ENCODE measurements around the gene PARD6B.

PARD6B gene

GRCh38 chr20:50728486-50728980 lies 2.8 kb upstream of the PARD6B start:
- no peak for DNase-seq (ENCODE audit: extremely low read depth, insufficient read length)
- no peak for TF ChIP-seq CTCF (IDR thresholded peaks at IDR 0.05; ENCODE audit: insufficient read depth, low read length, poor library complexity, severe bottlenecking)
- Histone ChIP-seq H3K27me3 (replicated peaks; ENCODE audit: control insufficient read depth, insufficient read depth, low read length) (no peaks in the 10 kb centered on the region), H3K4me3 (replicated peaks; ENCODE audit: low read depth, low read length) (no peak overlapping the region), H3K36me3 (ENCODE audit: control insufficient read depth, insufficient read depth, low read length) (no peaks in the 10 kb centered on the region)

- H3K27me3 ChIP-seq (replicated peaks; ENCODE audit: control insufficient read depth, insufficient read depth, low read length): no peaks in the 10 kb centered on the region
- no peak overlapping the region for H3K4me3 ChIP-seq (replicated peaks; ENCODE audit: low read depth, low read length)
- H3K36me3 ChIP-seq (ENCODE audit: control insufficient read depth, insufficient read depth, low read length): no peaks in the 10 kb centered on the region
- no peak for TF ChIP-seq CTCF (IDR thresholded peaks at IDR 0.05; ENCODE audit: insufficient read depth, low read length, poor library complexity, severe bottlenecking)
- DNase-seq (ENCODE audit: extremely low read depth, insufficient read length): no peak
Measured at GRCh38 chr20:50728981-50729874, 2.2 kb upstream of the PARD6B start.

GRCh38 chr20:50729901-50730764 lies 1.2 kb upstream of the PARD6B start:
- Histone ChIP-seq H3K27me3 (replicated peaks; ENCODE audit: control insufficient read depth, insufficient read depth, low read length) (no peaks in the 10 kb centered on the region), H3K36me3 (ENCODE audit: control insufficient read depth, insufficient read depth, low read length) (no peaks in the 10 kb centered on the region), H3K4me3 (replicated peaks; ENCODE audit: low read depth, low read length) (peak overlapping the region; percentile 65)
- no peak for TF ChIP-seq CTCF (IDR thresholded peaks at IDR 0.05; ENCODE audit: insufficient read depth, low read length, poor library complexity, severe bottlenecking)
- DNase-seq (ENCODE audit: extremely low read depth, insufficient read length): no peak

- H3K4me3 ChIP-seq (replicated peaks; ENCODE audit: low read depth, low read length): peak overlapping the region; percentile 65
- no peaks in the 10 kb centered on the region for H3K36me3 ChIP-seq (ENCODE audit: control insufficient read depth, insufficient read depth, low read length)
- no peak for DNase-seq (ENCODE audit: extremely low read depth, insufficient read length)
- H3K27me3 ChIP-seq (replicated peaks; ENCODE audit: control insufficient read depth, insufficient read depth, low read length): no peaks in the 10 kb centered on the region
- TF ChIP-seq CTCF (IDR thresholded peaks at IDR 0.05; ENCODE audit: insufficient read depth, low read length, poor library complexity, severe bottlenecking): no peak
Measured at GRCh38 chr20:50730765-50731054, 670 bp upstream of the PARD6B start.

- DNase-seq (ENCODE audit: extremely low read depth, insufficient read length): no peak
- TF ChIP-seq CTCF (IDR thresholded peaks at IDR 0.05; ENCODE audit: insufficient read depth, low read length, poor library complexity, severe bottlenecking): no peak
- Histone ChIP-seq H3K36me3 (ENCODE audit: control insufficient read depth, insufficient read depth, low read length) (no peaks in the 10 kb centered on the region), H3K27me3 (replicated peaks; ENCODE audit: control insufficient read depth, insufficient read depth, low read length) (no peaks in the 10 kb centered on the region), H3K4me3 (replicated peaks; ENCODE audit: low read depth, low read length) (peak overlapping the region; percentile 82)
Measured at GRCh38 chr20:50731930-50732690, 730 bp downstream of the PARD6B start.

Measured in GM06990 (cell line).